Left ventricle myocardium inferior (tissue), 1 donor: ENCODE data around the gene SLCO1A2. TPM values are rescaled to one million over a fixed set of nuclear protein-coding genes. Genes with fewer than 3 reads are reported as not detected.
"Not testable (repeated sequence)": the region's sequence is repeated elsewhere in the genome, so short reads cannot be mapped to it uniquely, and the experiment has no call there.

Experiments used
- DNase-seq: peaks from one replicate; pipeline ENCODE4 v3.0.0-alpha.2; 2020
- H3K27ac ChIP-seq: fragments of 200-600 bp; replicated peaks from 2 replicates; pipeline ENCODE4 v1.8.0; 2021
- H3K27me3 ChIP-seq: fragments of 200-600 bp; 2 replicates; pipeline ENCODE4 v1.8.0; 2021; ENCODE audit warnings: low read depth
- H3K36me3 ChIP-seq: fragments of 200-600 bp; 2 replicates; pipeline ENCODE4 v1.8.0; 2021
- H3K4me1 ChIP-seq: fragments of 200-600 bp; 2 replicates; pipeline ENCODE4 v1.8.0; 2021
- H3K4me3 ChIP-seq: fragments of 200-600 bp; 2 replicates; pipeline ENCODE4 v1.8.0; 2021; ENCODE audit warnings: mild to moderate bottlenecking, moderate library complexity
- H3K9me3 ChIP-seq: fragments of 200-600 bp; replicated peaks from 2 replicates; pipeline ENCODE4 v1.8.0; 2021
- CTCF ChIP-seq: fragments of 200-600 bp; IDR thresholded peaks from 2 replicates; pipeline ENCODE4 v1.8.0; 2021; ENCODE audit warnings: antibody characterized with exemption, mild to moderate bottlenecking, borderline replicate concordance
- intact Hi-C: fragments of 100-400 bp; cut with micrococcal nuclease; formaldehyde crosslinking; loops from one replicate; pipeline ENCODE4 v1.11.0; 2022
- long read RNA-seq: library from polyadenylated mRNA; unstranded; transcript quantifications from one replicate; pipeline ENCODE4 v2.0.0, GENCODE V29; 2021
- total RNA-seq: library from RNA; stranded (reverse); fragmentation: NEBNext Ultra II Directional; extraction: Animal tissue kit (Norgen Biotek cat#: 25700); gene quantifications from one replicate; pipeline ENCODE4 v1.2.1, GENCODE V29; 2021
- donor health status: DM: no; HTN: yes; CAD: no; lungs with severe emphysema.

The SLCO1A2 gene
- not detected for total RNA-seq
- long read RNA-seq = 0 reads

GRCh38 chr12:21334771-21335325 lies at the start of gene SLCO1A2:
SLCO1A2 (minus strand) TSS chr12:21334917; CDS start chr12:21334647, 270 bp downstream.
- Histone ChIP-seq H3K27me3 (no peaks in the 10 kb centered on the region), H3K9me3 (peaks cover 22% of the 10 kb centered on the region), H3K4me1 (no peaks in the 10 kb centered on the region), H3K4me3 (no peak within 1 kb of the TSS), H3K36me3 (no peaks in the 10 kb centered on the region), H3K27ac (no peak within 1 kb of the TSS)
- intact Hi-C loops = no loop called here
- TF ChIP-seq CTCF = no peak
- DNase-seq = no peak

DNA sequence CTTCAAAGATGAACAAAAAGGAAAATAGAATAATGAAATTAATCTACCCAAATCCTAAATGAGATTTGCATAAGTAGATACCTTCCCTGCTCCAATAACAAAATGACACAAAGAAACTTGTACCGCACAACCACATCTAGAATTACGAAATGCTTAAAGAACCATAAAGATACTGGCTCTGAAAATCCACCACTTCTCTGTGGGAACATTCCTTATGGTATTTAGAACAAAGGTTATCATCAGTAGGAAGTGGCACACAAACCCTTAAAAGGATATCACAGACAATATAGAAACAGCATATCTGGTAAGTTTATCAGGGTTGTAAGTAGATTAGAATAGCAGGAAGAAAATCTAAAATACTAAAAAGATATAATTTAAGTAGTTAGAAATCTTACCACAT lies 49.5 kb upstream of the SLCO1A2 start:
- no peak overlapping the region for H3K4me3 ChIP-seq
- H3K27me3 ChIP-seq = peaks cover 11% of the 10 kb centered on the region
- no peaks in the 10 kb centered on the region for H3K36me3 ChIP-seq
- intact Hi-C loops = no loop called here
- no peak for TF ChIP-seq CTCF
- no peak for DNase-seq
- no peaks in the 10 kb centered on the region for H3K9me3 ChIP-seq
- no peaks in the 10 kb centered on the region for H3K4me1 ChIP-seq
- no peak overlapping the region for H3K27ac ChIP-seq

DNA sequence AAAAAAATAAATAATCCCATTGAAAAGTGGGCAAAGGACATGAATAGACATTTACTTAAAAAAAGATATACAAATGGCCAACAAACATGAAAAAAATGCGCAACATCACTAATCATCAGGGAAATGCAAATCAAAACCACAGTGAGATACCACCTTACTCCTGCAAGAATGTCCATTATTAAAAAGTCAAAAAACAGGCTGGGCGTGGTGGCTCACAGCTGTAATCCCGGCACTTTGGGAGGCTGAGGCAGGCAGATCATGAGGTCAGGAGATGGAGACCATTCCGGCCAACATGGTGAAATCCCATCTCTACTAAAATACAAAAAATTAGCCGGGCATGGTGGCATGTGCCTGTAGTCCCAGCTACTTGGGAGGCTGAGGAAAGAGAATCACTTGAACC lies 46.6 kb upstream of the SLCO1A2 start:
- intact Hi-C loops, H3K27ac ChIP-seq: not testable (repeated sequence)

DNA sequence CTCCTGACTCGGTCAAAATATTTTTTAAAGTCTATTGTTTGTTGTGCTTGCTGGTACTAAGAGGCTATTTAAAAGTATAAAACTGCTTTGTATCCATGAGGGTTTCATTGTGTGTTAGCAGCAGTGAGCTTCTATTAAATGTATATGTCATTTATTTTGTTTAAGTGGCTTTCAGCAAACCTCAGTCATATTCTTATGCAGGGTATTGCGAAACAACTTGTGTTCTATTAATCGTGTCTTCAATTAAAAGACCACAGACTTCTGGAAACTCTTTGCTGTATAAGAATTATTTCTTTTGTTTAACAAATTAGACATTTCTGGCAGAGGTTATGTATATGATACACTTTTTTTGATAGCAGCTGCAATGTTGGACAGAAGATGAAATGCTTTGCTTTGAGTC lies 44.5 kb upstream of the SLCO1A2 start:
- Histone ChIP-seq H3K27ac (no peak overlapping the region), H3K9me3 (no peaks in the 10 kb centered on the region), H3K4me1 (no peaks in the 10 kb centered on the region), H3K36me3 (no peaks in the 10 kb centered on the region), H3K27me3 (peaks cover 15% of the 10 kb centered on the region), H3K4me3 (no peak overlapping the region)
- no peak for DNase-seq
- TF ChIP-seq CTCF = no peak
- intact Hi-C loops = no loop called here

More for the DNA sequence above, 46.6 kb upstream of the SLCO1A2 start:
- not testable (repeated sequence) for H3K9me3 ChIP-seq, H3K4me3 ChIP-seq, H3K4me1 ChIP-seq, H3K36me3 ChIP-seq, DNase-seq
- H3K27me3 ChIP-seq = peaks cover 15% of the 10 kb centered on the region

DNA sequence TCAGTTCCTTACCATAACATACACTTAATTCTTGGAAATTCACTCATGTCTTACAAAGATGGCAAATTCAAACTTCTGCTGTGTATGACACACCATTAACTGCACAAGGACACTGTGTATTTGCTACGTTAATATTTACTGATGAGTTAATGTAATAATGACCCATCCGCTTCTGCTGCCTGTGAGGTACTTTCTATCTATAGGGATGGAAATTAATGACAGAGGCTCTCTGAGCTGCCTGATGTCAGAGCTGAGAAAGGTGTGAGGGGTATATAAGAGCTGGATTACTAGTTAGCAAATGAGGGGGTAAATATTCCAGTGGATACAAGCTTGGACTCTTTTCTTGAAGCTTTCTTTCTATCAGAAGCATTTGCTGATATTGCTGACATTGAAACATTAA lies 37.9 kb upstream of the SLCO1A2 start, which contains the start of gene IAPP:
TSS of gene IAPP (plus strand) at position 301 of the 400 bp plus-strand sequence. CDS start 450 bp downstream, outside the sequence.
- TF ChIP-seq CTCF = no peak
- no peak within 1 kb of the TSS for H3K4me3 ChIP-seq
- no peak for DNase-seq
- no peaks in the 10 kb centered on the region for H3K4me1 ChIP-seq
- intact Hi-C loops = no loop called here
- H3K9me3 ChIP-seq = no peaks in the 10 kb centered on the region
- no peaks in the 10 kb centered on the region for H3K36me3 ChIP-seq
- H3K27ac ChIP-seq = no peak within 1 kb of the TSS
- no peaks in the 10 kb centered on the region for H3K27me3 ChIP-seq

DNA sequence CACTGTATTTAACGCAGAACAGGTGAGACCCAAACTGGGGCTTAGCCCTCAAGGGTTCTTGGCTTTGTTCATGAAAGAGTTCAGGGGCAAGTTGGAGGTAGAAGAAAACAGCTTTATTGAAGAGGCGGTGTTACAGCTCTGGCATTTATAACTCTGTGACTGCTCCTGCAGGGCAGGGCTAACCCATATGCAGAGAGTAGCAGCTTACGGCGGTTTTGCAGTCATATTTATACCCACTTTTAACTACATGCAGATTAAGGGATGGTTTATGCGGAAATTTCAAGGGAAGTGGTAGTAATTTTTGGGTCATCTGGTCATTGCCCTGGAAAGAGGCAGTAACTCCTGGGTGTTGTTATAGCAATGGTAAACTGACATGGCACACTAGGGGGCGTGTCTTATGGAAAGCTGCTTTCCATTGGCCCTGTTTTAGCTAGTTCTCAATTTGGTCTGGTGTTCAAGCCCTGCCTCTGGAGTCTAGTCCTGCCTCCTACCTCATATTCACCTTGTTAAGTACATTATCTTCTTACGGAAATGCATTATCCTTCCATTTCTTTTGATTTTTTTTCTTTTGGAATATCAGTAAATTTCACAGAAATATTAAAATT lies 36.2 kb upstream of the SLCO1A2 start:
- H3K27me3 ChIP-seq = no peaks in the 10 kb centered on the region
- intact Hi-C loops = no loop called here
- H3K4me1 ChIP-seq = no peaks in the 10 kb centered on the region
- DNase-seq = no peak
- no peak overlapping the region for H3K27ac ChIP-seq
- no peak for TF ChIP-seq CTCF
- H3K36me3 ChIP-seq = no peaks in the 10 kb centered on the region
- no peak overlapping the region for H3K4me3 ChIP-seq
- H3K9me3 ChIP-seq = no peaks in the 10 kb centered on the region
